Measurements from ENCODE around the gene DBP.

DNA sequence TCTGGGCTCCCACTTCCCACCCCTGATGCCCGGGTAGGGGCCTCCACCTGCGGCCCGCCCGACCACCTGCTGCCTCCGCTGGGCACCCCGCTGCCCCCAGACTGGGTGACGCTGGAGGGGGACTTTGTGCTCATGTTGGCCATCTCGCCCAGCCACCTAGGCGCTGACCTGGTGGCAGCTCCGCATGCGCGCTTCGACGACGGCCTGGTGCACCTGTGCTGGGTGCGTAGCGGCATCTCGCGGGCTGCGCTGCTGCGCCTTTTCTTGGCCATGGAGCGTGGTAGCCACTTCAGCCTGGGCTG, 7.9 kb downstream of the DBP start:
- no peak for TF ChIP-seq EZH2phosphoT487 (IDR thresholded peaks at IDR 0.05; ENCODE audit: borderline replicate concordance)
- TF ChIP-seq, protein P1, sequence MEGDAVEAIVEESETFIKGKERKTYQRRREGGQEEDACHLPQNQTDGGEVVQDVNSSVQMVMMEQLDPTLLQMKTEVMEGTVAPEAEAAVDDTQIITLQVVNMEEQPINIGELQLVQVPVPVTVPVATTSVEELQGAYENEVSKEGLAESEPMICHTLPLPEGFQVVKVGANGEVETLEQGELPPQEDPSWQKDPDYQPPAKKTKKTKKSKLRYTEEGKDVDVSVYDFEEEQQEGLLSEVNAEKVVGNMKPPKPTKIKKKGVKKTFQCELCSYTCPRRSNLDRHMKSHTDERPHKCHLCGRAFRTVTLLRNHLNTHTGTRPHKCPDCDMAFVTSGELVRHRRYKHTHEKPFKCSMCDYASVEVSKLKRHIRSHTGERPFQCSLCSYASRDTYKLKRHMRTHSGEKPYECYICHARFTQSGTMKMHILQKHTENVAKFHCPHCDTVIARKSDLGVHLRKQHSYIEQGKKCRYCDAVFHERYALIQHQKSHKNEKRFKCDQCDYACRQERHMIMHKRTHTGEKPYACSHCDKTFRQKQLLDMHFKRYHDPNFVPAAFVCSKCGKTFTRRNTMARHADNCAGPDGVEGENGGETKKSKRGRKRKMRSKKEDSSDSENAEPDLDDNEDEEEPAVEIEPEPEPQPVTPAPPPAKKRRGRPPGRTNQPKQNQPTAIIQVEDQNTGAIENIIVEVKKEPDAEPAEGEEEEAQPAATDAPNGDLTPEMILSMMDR (conservative IDR thresholded peaks at IDR 0.05; ENCODE audit: low read length): no peak

All from Loucy (cell line).